ENCODE results near the gene HMGCL.

DNA sequence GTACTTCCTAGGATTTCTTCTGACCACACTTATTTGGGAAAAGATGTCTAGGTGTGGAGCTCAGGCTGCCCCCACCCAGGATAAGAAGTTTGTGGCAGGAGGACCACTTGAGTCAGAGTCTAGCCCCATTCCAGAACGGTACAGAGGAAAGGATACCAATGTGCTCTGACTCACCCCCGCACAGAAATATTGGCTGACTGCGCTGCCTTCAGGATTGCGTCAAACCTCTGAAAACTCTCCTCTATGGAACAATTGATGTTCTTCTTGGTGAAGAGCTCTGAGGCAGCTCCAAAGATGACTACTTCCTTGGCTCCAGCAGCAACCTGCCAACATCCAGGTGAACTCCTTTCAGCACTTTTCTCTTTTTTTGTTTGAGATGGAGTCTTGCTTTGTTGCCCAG is 11.2 kb downstream of the HMGCL start:
- TF ChIP-seq, protein P1, sequence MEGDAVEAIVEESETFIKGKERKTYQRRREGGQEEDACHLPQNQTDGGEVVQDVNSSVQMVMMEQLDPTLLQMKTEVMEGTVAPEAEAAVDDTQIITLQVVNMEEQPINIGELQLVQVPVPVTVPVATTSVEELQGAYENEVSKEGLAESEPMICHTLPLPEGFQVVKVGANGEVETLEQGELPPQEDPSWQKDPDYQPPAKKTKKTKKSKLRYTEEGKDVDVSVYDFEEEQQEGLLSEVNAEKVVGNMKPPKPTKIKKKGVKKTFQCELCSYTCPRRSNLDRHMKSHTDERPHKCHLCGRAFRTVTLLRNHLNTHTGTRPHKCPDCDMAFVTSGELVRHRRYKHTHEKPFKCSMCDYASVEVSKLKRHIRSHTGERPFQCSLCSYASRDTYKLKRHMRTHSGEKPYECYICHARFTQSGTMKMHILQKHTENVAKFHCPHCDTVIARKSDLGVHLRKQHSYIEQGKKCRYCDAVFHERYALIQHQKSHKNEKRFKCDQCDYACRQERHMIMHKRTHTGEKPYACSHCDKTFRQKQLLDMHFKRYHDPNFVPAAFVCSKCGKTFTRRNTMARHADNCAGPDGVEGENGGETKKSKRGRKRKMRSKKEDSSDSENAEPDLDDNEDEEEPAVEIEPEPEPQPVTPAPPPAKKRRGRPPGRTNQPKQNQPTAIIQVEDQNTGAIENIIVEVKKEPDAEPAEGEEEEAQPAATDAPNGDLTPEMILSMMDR (IDR thresholded peaks at IDR 0.05): no peak
- no peak for TF ChIP-seq EZH2phosphoT487 (IDR thresholded peaks at IDR 0.05)

Data from neural progenitor cell (in vitro differentiated cells).